ENCODE results near the gene LY6G5B. TPM values are rescaled to one million over a fixed set of nuclear protein-coding genes. Genes with fewer than 3 reads are reported as not detected.
A peak's percentile ranks its signal among the peaks of the same experiment; 100 is the strongest.

Gene LY6G5B
- total and polyA plus RNA-seq, 2 donors (not counting 1 experiment from before 2014, with no cell fraction given), result 2.0 to 2.8 TPM

DNA sequence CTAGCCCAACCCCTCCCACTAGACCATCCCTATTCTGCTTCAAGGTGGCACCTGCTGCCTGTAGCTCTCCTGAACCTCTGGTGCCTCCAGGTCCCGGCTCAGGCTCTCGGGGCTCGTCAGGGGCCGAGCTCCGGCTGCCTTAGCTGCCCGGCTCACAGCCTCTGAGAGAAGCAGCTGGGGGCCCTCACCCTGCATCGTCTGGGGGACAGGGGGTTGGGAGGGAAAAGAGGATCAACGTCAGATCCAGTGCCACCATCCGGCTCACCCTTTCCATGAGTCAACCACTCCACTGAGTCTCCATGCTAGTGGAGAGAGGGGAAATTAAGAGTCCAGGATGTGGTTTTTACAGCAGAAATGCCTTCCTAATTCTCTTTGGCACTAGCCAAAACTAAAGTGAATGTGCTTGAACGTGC is 30.3 kb upstream of the LY6G5B start:
- Histone ChIP-seq H2AFZ (ENCODE audit: low read length) (no peak overlapping the region), H3K9ac (ENCODE audit: insufficient read depth, low read length) (no peak overlapping the region), H4K20me1 (ENCODE audit: control insufficient read depth, extremely low read depth, insufficient read depth, low read length) (no peaks in the 10 kb centered on the region), H3K79me2 (ENCODE audit: control insufficient read depth, insufficient read depth, low read length) (no peaks in the 10 kb centered on the region), H3K27ac (ENCODE audit: insufficient read depth, low read length) (peak overlapping the region; percentile 31), H3K4me3 (replicated peaks in 1 of 4; ENCODE audit: control extremely low read depth in 1 of 4, insufficient read depth in 1 of 4, low read depth in 3 of 4, low read length in 4 of 4) (no peak overlapping the region), H3K4me2 (ENCODE audit: extremely low read depth, insufficient read depth, low read length) (no peak overlapping the region), H3K27me3 (ENCODE audit: control insufficient read depth, insufficient read depth, low read length) (no peaks in the 10 kb centered on the region), H3K36me3 (ENCODE audit: control insufficient read depth, insufficient read depth, low read length) (peaks cover 46% of the 10 kb centered on the region), H3K9me3 (ENCODE audit: control insufficient read depth, insufficient read depth, low read depth, low read length) (no peaks in the 10 kb centered on the region), H3K4me1 (ENCODE audit: control insufficient read depth, extremely low read depth, insufficient read depth, low read length) (no peaks in the 10 kb centered on the region)
- peak in 1 of 2 donors; percentile 80 for DNase-seq (ENCODE audit: low read depth in 2 of 2)
- TF ChIP-seq EZH2 (IDR thresholded peaks at IDR 0.05; ENCODE audit: low read length, missing control alignments), result no peak
- TF ChIP-seq, protein P1, sequence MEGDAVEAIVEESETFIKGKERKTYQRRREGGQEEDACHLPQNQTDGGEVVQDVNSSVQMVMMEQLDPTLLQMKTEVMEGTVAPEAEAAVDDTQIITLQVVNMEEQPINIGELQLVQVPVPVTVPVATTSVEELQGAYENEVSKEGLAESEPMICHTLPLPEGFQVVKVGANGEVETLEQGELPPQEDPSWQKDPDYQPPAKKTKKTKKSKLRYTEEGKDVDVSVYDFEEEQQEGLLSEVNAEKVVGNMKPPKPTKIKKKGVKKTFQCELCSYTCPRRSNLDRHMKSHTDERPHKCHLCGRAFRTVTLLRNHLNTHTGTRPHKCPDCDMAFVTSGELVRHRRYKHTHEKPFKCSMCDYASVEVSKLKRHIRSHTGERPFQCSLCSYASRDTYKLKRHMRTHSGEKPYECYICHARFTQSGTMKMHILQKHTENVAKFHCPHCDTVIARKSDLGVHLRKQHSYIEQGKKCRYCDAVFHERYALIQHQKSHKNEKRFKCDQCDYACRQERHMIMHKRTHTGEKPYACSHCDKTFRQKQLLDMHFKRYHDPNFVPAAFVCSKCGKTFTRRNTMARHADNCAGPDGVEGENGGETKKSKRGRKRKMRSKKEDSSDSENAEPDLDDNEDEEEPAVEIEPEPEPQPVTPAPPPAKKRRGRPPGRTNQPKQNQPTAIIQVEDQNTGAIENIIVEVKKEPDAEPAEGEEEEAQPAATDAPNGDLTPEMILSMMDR (conservative IDR thresholded peaks at IDR 0.05 in 1 of 2, IDR thresholded peaks at IDR 0.05 in 1 of 2; ENCODE audit: low read depth in 1 of 2, low read length in 2 of 2), result no peak

DNA sequence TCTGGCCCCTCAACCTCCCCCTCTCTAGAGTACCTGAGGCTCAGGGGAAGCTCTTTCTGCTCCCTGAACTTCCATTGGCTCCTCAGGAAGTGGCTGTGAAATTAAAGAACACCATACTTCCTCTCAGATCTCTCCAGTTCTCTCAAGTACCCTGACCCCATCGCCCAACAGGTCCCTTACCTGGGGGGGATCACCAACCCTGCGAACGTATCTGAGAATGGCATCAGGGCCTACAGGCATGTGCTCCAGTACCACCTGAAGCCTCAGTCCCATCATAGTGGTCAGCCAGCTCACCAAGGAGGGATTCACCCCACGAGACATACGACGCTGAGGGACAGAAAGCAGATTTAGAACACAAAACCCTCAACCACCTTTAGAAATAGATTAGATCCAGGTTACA is 29.2 kb upstream of the LY6G5B start:
- Histone ChIP-seq H3K4me3 (replicated peaks in 1 of 4; ENCODE audit: control extremely low read depth in 1 of 4, insufficient read depth in 1 of 4, low read depth in 3 of 4, low read length in 4 of 4) (no peak overlapping the region), H2AFZ (ENCODE audit: low read length) (no peak overlapping the region), H3K79me2 (ENCODE audit: control insufficient read depth, insufficient read depth, low read length) (no peaks in the 10 kb centered on the region), H3K27me3 (ENCODE audit: control insufficient read depth, insufficient read depth, low read length) (no peaks in the 10 kb centered on the region), H4K20me1 (ENCODE audit: control insufficient read depth, extremely low read depth, insufficient read depth, low read length) (no peaks in the 10 kb centered on the region), H3K9me3 (ENCODE audit: control insufficient read depth, insufficient read depth, low read depth, low read length) (no peaks in the 10 kb centered on the region), H3K4me2 (ENCODE audit: extremely low read depth, insufficient read depth, low read length) (no peak overlapping the region), H3K27ac (ENCODE audit: insufficient read depth, low read length) (no peak overlapping the region), H3K9ac (ENCODE audit: insufficient read depth, low read length) (no peak overlapping the region), H3K36me3 (ENCODE audit: control insufficient read depth, insufficient read depth, low read length) (peaks cover 39% of the 10 kb centered on the region), H3K4me1 (ENCODE audit: control insufficient read depth, extremely low read depth, insufficient read depth, low read length) (no peaks in the 10 kb centered on the region)
- DNase-seq (ENCODE audit: low read depth in 2 of 2), result no peak
- TF ChIP-seq, protein P1 (conservative IDR thresholded peaks at IDR 0.05 in 1 of 2, IDR thresholded peaks at IDR 0.05 in 1 of 2; ENCODE audit: low read depth in 1 of 2, low read length in 2 of 2), result no peak
- no peak for TF ChIP-seq EZH2 (IDR thresholded peaks at IDR 0.05; ENCODE audit: low read length, missing control alignments)

DNA sequence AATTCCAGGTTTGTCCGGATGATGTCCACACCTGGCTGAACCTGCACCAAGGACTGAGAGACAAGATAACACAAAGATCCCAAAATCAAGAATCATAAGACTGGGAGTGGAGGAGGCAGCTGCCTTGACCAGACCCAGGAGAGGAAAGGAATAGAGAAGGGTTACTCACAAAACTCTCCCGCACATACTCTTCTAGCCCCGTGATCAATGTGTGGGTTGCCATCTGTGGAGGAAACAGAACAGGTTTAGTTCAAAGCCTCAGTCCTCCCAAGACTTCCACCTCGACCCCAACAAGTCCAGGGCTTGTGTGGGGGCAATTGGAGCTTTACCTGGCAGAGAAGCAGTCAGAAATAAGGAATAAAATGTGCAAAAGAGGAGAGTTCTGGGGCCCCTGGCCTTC is 28.4 kb upstream of the LY6G5B start:
- Histone ChIP-seq H3K9ac (ENCODE audit: insufficient read depth, low read length) (no peak overlapping the region), H3K27me3 (ENCODE audit: control insufficient read depth, insufficient read depth, low read length) (no peaks in the 10 kb centered on the region), H2AFZ (ENCODE audit: low read length) (no peak overlapping the region), H3K4me2 (ENCODE audit: extremely low read depth, insufficient read depth, low read length) (no peak overlapping the region), H3K4me1 (ENCODE audit: control insufficient read depth, extremely low read depth, insufficient read depth, low read length) (no peaks in the 10 kb centered on the region), H3K36me3 (ENCODE audit: control insufficient read depth, insufficient read depth, low read length) (peaks cover 36% of the 10 kb centered on the region), H3K79me2 (ENCODE audit: control insufficient read depth, insufficient read depth, low read length) (no peaks in the 10 kb centered on the region), H3K4me3 (replicated peaks in 1 of 4; ENCODE audit: control extremely low read depth in 1 of 4, insufficient read depth in 1 of 4, low read depth in 3 of 4, low read length in 4 of 4) (no peak overlapping the region), H3K9me3 (ENCODE audit: control insufficient read depth, insufficient read depth, low read depth, low read length) (no peaks in the 10 kb centered on the region), H4K20me1 (ENCODE audit: control insufficient read depth, extremely low read depth, insufficient read depth, low read length) (no peaks in the 10 kb centered on the region), H3K27ac (ENCODE audit: insufficient read depth, low read length) (no peak overlapping the region)
- TF ChIP-seq, protein P1 (conservative IDR thresholded peaks at IDR 0.05 in 1 of 2, IDR thresholded peaks at IDR 0.05 in 1 of 2; ENCODE audit: low read depth in 1 of 2, low read length in 2 of 2), result no peak
- no peak for TF ChIP-seq EZH2 (IDR thresholded peaks at IDR 0.05; ENCODE audit: low read length, missing control alignments)
- DNase-seq (ENCODE audit: low read depth in 2 of 2), result no peak
